ENCODE results near the gene LGALS7. TPM values are rescaled to one million over a fixed set of nuclear protein-coding genes. Genes with fewer than 3 reads are reported as not detected.
"Not testable (repeated sequence)": the region's sequence is repeated elsewhere in the genome, so short reads cannot be mapped to it uniquely, and the experiment has no call there.

Gene LGALS7
- total RNA-seq, 1 donor from 2014 or later = not detected

DNA sequence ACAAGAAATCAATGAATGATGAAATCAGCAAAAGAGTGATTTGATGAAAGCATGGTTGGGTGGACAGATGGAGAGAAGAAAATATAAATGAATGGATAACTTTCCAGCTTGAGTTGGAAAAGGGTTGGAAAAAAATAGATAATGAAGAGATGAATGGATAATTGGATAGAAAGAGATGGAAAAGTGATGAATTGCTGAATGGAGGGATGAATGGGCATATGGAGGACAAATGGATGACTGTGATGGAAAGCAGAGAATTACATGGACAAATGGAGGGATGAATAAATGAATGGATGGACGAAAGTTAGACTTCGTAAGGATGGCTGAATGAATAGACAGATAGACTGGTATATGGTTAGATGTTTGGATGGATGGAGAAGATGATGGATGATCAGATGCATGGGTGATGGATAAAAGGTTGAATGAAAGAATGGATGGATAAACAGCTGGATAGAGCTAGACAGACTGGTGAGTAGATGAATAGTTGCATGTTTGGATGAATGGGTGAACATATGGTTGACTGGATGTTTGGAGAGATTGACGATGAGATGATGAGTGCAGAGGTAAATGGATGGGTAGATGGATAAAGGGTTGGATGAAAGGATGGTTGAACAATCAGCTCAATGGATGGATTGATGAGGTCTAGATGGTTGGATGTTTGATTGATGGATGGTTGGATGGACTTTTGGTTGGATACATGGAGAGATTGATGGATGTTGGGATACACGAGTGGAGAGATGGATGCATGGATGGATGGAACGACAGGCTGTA is 27.4 kb upstream of the LGALS7 start:
- no peak for DNase-seq (ENCODE audit: low spot score)
- no peak overlapping the region for H3K9ac ChIP-seq
- H3K27ac ChIP-seq = no peak overlapping the region

DNA sequence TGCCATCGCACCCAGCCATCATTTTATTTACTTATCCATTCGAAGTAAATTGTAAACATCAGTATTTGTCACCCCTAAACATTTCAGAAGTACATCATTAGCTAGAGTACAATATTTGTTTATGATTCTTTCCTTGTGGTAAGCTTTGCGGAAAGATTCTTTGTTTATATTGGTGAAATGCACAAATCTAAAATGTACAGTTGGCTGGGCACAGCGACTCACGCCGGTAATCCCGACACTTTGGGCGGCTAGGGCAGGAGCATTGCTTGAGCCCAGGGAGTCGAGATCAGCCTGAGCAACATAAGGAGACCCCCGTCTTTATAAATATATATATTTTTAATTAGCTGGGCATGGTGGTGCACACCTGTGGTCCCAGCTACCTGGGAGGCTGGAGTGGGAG is 25.8 kb upstream of the LGALS7 start:
- no peak overlapping the region for H3K4me3 Mint-ChIP-seq
- TF ChIP-seq, protein P1, sequence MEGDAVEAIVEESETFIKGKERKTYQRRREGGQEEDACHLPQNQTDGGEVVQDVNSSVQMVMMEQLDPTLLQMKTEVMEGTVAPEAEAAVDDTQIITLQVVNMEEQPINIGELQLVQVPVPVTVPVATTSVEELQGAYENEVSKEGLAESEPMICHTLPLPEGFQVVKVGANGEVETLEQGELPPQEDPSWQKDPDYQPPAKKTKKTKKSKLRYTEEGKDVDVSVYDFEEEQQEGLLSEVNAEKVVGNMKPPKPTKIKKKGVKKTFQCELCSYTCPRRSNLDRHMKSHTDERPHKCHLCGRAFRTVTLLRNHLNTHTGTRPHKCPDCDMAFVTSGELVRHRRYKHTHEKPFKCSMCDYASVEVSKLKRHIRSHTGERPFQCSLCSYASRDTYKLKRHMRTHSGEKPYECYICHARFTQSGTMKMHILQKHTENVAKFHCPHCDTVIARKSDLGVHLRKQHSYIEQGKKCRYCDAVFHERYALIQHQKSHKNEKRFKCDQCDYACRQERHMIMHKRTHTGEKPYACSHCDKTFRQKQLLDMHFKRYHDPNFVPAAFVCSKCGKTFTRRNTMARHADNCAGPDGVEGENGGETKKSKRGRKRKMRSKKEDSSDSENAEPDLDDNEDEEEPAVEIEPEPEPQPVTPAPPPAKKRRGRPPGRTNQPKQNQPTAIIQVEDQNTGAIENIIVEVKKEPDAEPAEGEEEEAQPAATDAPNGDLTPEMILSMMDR (IDR thresholded peaks at IDR 0.05) = no peak
- TF ChIP-seq EZH2phosphoT487 (IDR thresholded peaks at IDR 0.05) (no peak), EZH2 (IDR thresholded peaks at IDR 0.05) (no peak)

More for the DNA sequence above, 27.4 kb upstream of the LGALS7 start:
- H3K27ac Mint-ChIP-seq = no peak overlapping the region
- Histone ChIP-seq H3K4me3 (no peak overlapping the region), H3F3A (ENCODE audit: low read depth) (no peaks in the 10 kb centered on the region), H3K9me3 (ENCODE audit: low read depth) (no peaks in the 10 kb centered on the region), H3K79me2 (ENCODE audit: low read depth) (no peaks in the 10 kb centered on the region), H2AFZ (replicated peaks) (no peak overlapping the region), H3K4me1 (no peaks in the 10 kb centered on the region), H3K4me2 (no peak overlapping the region), H3K27me3 (no peaks in the 10 kb centered on the region), H3K36me3 (no peaks in the 10 kb centered on the region), H4K20me1 (ENCODE audit: low read depth) (no peaks in the 10 kb centered on the region)
- peaks cover 9% of the 10 kb centered on the region for H3K27me3 Mint-ChIP-seq (ENCODE audit: insufficient read depth, low read depth)
- peaks cover 2% of the 10 kb centered on the region for H3K4me1 Mint-ChIP-seq
- H3K4me3 Mint-ChIP-seq = no peak overlapping the region
- no peaks in the 10 kb centered on the region for H3K36me3 Mint-ChIP-seq
- H3K9me3 Mint-ChIP-seq = peaks cover 7% of the 10 kb centered on the region
- TF ChIP-seq EZH2 (IDR thresholded peaks at IDR 0.05) = no peak
- no peak for TF ChIP-seq EZH2phosphoT487 (IDR thresholded peaks at IDR 0.05)
- TF ChIP-seq, protein P1 (IDR thresholded peaks at IDR 0.05) = no peak

DNA sequence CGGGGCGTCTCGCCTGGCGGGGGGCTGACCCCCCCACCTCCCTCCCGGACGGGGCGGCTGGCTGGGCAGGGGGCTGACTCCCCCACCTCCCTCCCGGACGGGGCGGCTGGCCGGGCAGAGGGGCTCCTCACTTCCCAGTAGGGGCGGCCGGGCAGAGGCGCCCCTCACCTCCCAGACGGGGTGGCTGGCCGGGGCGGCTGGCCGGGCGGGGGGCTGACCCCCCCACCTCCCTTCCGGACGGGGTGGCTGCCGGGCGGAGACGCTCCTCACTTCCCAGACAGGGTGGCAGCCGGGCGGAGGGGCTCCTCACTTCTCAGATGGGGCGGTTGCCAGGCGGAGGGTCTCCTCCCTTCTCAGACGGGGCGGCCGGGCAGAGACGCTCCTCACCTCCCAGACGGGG is 24.5 kb upstream of the LGALS7 start:
- not testable (repeated sequence) for H3K9ac ChIP-seq; H3K9me3 Mint-ChIP-seq; H3F3A ChIP-seq (ENCODE audit: low read depth); H3K36me3 ChIP-seq; H3K79me2 ChIP-seq (ENCODE audit: low read depth); H3K4me3 Mint-ChIP-seq; H3K27me3 ChIP-seq; DNase-seq (ENCODE audit: low spot score); H3K4me1 ChIP-seq; H3K27me3 Mint-ChIP-seq (ENCODE audit: insufficient read depth, low read depth); H3K36me3 Mint-ChIP-seq; H3K4me1 Mint-ChIP-seq; H3K4me3 ChIP-seq; H3K27ac ChIP-seq; H3K9me3 ChIP-seq (ENCODE audit: low read depth); H3K27ac Mint-ChIP-seq; H2AFZ ChIP-seq (replicated peaks); H3K4me2 ChIP-seq; H4K20me1 ChIP-seq (ENCODE audit: low read depth)

More for the DNA sequence above, 25.8 kb upstream of the LGALS7 start:
- peaks cover 7% of the 10 kb centered on the region for H3K9me3 Mint-ChIP-seq
- H3K36me3 Mint-ChIP-seq = no peaks in the 10 kb centered on the region
- H3K4me2 ChIP-seq = no peak overlapping the region
- no peak overlapping the region for H3K27ac Mint-ChIP-seq
- H2AFZ ChIP-seq (replicated peaks) = no peak overlapping the region
- no peak overlapping the region for H3K27ac ChIP-seq
- no peak overlapping the region for H3K4me3 ChIP-seq
- H3K36me3 ChIP-seq = no peaks in the 10 kb centered on the region
- H3K4me1 ChIP-seq = no peaks in the 10 kb centered on the region
- H4K20me1 ChIP-seq (ENCODE audit: low read depth) = no peaks in the 10 kb centered on the region
- no peaks in the 10 kb centered on the region for H3K79me2 ChIP-seq (ENCODE audit: low read depth)
- no peak for DNase-seq (ENCODE audit: low spot score)
- H3K27me3 ChIP-seq = no peaks in the 10 kb centered on the region
- H3K27me3 Mint-ChIP-seq (ENCODE audit: insufficient read depth, low read depth) = peaks cover 10% of the 10 kb centered on the region
- no peaks in the 10 kb centered on the region for H3K9me3 ChIP-seq (ENCODE audit: low read depth)
- no peaks in the 10 kb centered on the region for H3F3A ChIP-seq (ENCODE audit: low read depth)
- peaks cover 2% of the 10 kb centered on the region for H3K4me1 Mint-ChIP-seq
- no peak overlapping the region for H3K9ac ChIP-seq

DNA sequence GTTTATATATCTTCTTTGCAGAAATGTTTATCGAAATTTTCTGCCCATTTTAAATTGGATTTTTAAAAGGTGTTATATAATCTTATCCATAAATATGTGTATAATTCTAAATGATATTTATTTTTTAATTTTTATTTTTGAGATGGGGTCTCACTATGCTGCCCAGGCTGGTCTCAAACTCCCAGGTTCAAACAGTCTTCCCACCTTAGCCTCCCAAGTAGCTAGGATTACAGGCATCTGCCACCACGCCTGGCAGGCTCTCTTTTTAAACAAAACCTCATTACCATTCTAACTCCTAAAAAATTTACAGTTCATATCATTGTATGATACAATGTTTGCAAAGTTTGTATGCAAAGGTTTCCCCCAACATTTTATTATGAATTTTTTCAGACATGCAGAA is 22.8 kb upstream of the LGALS7 start:
- TF ChIP-seq EZH2 (IDR thresholded peaks at IDR 0.05) = no peak
- TF ChIP-seq EZH2phosphoT487 (IDR thresholded peaks at IDR 0.05) = no peak
- TF ChIP-seq, protein P1 (IDR thresholded peaks at IDR 0.05) = no peak
- Mint-ChIP-seq H3K9me3 (peaks cover 10% of the 10 kb centered on the region), H3K27ac (no peak overlapping the region), H3K4me1 (peaks cover 2% of the 10 kb centered on the region), H3K4me3 (no peak overlapping the region), H3K27me3 (ENCODE audit: insufficient read depth, low read depth) (peaks cover 6% of the 10 kb centered on the region), H3K36me3 (no peaks in the 10 kb centered on the region)
- no peaks in the 10 kb centered on the region for H3F3A ChIP-seq (ENCODE audit: low read depth)
- H3K4me2 ChIP-seq = no peak overlapping the region
- no peak overlapping the region for H2AFZ ChIP-seq (replicated peaks)
- H3K9ac ChIP-seq = no peak overlapping the region
- no peaks in the 10 kb centered on the region for H3K79me2 ChIP-seq (ENCODE audit: low read depth)
- H3K27me3 ChIP-seq = no peaks in the 10 kb centered on the region
- no peaks in the 10 kb centered on the region for H3K4me1 ChIP-seq
- H4K20me1 ChIP-seq (ENCODE audit: low read depth) = no peaks in the 10 kb centered on the region
- DNase-seq (ENCODE audit: low spot score) = no peak
- no peaks in the 10 kb centered on the region for H3K36me3 ChIP-seq
- H3K27ac ChIP-seq = no peak overlapping the region
- H3K4me3 ChIP-seq = no peak overlapping the region
- H3K9me3 ChIP-seq (ENCODE audit: low read depth) = no peaks in the 10 kb centered on the region

All from neural progenitor cell (in vitro differentiated cells).